Stimulated activated naive CD8-positive, alpha-beta T cell treated with anti-CD3 and anti-CD28 coated beads, Interleukin-15, Interleukin-2, amounts not matched to agents 100 ng/mL and 50 ng/mL, for 24 hours (primary cell): ENCODE data around the gene SYTL3.
"Not testable (repeated sequence)": the region's sequence is repeated elsewhere in the genome, so short reads cannot be mapped to it uniquely, and the experiment has no call there.

Source experiments
- H3K27ac Mint-ChIP-seq: one replicate; pipeline ENCODE4 v1.8.0; 2021; ENCODE audit warnings: mild to moderate bottlenecking, mixed read lengths
- H3K27me3 Mint-ChIP-seq: one replicate; pipeline ENCODE4 v1.8.0; 2021; ENCODE audit warnings: mixed read lengths
- H3K36me3 Mint-ChIP-seq: one replicate; pipeline ENCODE4 v1.8.0; 2021; ENCODE audit warnings: low read depth, mixed read lengths
- H3K4me1 Mint-ChIP-seq: one replicate; pipeline ENCODE4 v1.8.0; 2021; ENCODE audit warnings: low read depth, mixed read lengths
- H3K4me3 Mint-ChIP-seq: one replicate; pipeline ENCODE4 v1.8.0; 2021; ENCODE audit warnings: mild to moderate bottlenecking, mixed read lengths
- H3K9me3 Mint-ChIP-seq: one replicate; pipeline ENCODE4 v1.8.0; 2021; ENCODE audit warnings: mixed read lengths

SYTL3 gene

DNA sequence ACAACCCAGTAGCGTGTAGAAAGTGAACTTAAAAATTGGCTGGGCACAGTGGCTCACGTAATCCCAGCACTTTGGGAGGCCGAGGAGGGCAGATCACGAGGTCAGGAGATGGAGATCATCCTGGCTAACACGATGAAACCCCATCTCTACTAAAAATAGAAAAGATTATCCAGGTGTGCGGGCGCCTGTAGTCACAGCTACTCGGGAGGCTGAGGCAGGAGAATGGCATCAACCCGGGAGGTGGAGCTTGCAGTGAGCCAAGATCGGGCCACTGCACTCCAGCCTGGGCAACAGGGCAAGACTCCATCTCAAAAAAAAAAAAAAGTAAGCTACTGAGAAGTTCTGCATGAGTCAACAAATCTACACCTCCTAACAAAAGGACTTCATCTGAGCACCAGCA is 142.7 kb downstream of the SYTL3 start:
- H3K27me3 Mint-ChIP-seq, H3K9me3 Mint-ChIP-seq, H3K4me3 Mint-ChIP-seq: not testable (repeated sequence)
- H3K27ac Mint-ChIP-seq: peak overlapping the region; percentile 43
- peaks cover 75% of the 10 kb centered on the region for H3K36me3 Mint-ChIP-seq
- peaks cover 85% of the 10 kb centered on the region for H3K4me1 Mint-ChIP-seq

DNA sequence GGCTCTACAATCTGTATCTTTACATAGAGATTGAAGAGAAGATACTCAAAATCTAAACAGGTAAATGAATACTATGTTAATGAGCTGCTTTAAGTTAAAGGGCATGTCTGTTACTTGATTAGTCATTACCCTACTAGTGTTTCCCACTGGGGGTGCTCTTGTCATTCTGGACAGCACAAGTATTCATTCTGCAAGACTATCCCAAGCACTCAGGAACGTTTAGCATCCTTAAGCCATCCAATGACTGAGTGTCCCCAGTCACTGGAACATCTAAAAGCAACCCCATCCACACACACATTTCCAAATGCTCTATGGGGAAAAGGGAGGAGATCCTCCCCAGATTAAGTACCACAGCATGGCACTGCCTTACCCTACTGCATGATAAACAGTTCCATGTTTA is 143.6 kb downstream of the SYTL3 start:
- H3K4me1 Mint-ChIP-seq: peaks cover 94% of the 10 kb centered on the region
- H3K27ac Mint-ChIP-seq: peak overlapping the region; percentile 77
- H3K4me3 Mint-ChIP-seq: no peak overlapping the region
- no peaks in the 10 kb centered on the region for H3K27me3 Mint-ChIP-seq
- peaks cover 68% of the 10 kb centered on the region for H3K36me3 Mint-ChIP-seq
- H3K9me3 Mint-ChIP-seq: no peaks in the 10 kb centered on the region

DNA sequence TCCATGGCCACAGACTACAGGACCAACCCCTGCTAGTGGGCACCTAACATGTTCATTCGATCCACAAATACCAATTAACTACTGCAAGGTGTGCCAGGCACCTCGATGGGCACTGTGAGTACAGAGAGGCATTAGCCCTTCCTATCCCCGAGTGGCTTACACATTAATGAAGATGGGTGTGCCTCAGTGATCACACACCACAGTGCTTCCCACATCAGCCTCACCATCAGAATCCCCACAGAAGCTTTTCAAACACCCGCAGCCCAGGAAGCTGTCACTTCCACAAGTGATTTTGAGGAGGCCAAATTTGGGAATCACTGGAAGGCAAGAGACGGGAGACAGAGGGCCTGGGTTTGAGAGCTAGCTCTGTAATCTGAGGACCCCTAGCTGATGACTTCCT is 145.7 kb downstream of the SYTL3 start:
- Mint-ChIP-seq H3K9me3 (no peaks in the 10 kb centered on the region), H3K4me1 (peaks cover 95% of the 10 kb centered on the region), H3K27ac (peak overlapping the region; percentile 83), H3K36me3 (peaks cover 64% of the 10 kb centered on the region), H3K27me3 (no peaks in the 10 kb centered on the region), H3K4me3 (no peak overlapping the region)

DNA sequence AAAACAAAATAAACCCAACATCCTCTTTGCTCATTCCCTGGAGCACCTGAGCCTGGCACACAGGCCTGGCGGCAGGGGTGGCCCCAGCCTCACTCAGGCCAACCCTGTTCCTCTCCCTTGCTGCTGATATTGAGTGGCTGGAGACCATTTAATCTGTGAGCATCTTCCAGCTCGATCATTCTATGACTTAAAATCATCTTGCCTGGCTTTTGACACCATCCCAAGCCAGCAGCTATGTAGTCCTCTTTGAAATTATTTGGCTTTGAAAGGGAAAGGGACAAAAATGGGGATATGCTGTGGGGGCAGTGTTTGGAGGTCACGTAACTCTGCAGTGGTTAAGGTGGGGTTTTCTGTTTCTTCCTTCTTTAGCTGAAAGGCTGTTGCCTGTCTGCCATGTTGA is 146.5 kb downstream of the SYTL3 start:
- peaks cover 95% of the 10 kb centered on the region for H3K4me1 Mint-ChIP-seq
- H3K36me3 Mint-ChIP-seq: peaks cover 58% of the 10 kb centered on the region
- H3K27me3 Mint-ChIP-seq: no peaks in the 10 kb centered on the region
- peak overlapping the region; percentile 66 for H3K27ac Mint-ChIP-seq
- H3K4me3 Mint-ChIP-seq: peak overlapping the region; percentile 36
- H3K9me3 Mint-ChIP-seq: no peaks in the 10 kb centered on the region

DNA sequence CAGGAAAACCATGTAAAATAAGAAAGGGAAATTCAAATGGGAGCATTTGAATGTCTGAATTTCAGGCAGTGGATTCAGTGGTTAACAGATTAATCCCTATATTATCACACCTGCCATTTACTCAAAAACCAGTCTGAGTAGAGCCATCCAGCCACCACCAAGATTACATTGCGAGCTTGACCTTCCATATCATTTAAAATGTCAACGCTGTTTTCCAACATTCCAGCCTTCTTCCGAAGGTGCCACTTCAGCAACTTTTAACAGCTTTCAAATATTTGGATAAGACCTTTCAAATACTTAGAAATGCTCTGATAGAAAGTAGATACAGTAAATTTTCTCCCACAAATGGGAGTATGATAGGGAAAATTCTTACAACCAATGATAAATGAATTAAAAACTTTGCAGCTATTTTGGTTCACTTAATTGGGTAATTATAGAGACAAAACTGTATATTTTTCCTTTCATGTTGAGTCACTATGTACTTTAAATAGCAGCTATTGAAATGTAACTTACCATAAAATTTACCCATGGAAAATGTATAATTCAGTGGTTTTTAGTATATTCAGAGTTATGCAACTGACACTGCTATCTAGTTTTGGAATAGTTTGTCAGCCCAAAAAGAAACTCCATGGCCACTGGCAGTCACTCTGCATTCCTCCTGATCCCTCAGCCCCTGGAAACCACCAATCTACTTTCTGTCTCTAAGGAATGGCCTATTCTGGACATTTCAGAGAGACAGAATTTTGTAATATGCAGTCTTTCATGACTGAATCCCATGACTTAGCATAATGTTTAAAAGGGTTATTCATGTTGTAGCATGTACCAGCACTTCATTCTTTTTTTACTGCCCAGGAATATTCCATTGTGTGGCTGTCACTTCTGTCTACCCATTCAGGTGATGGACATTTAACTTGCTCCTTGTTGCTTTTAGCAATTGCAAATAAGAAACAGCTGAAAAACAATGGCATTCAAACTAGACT is 147.8 kb downstream of the SYTL3 start:
- Mint-ChIP-seq H3K4me1 (peaks cover 95% of the 10 kb centered on the region), H3K27ac (peak overlapping the region; percentile 91), H3K9me3 (no peaks in the 10 kb centered on the region), H3K4me3 (peak overlapping the region; percentile 66), H3K36me3 (peaks cover 68% of the 10 kb centered on the region), H3K27me3 (no peaks in the 10 kb centered on the region)

DNA sequence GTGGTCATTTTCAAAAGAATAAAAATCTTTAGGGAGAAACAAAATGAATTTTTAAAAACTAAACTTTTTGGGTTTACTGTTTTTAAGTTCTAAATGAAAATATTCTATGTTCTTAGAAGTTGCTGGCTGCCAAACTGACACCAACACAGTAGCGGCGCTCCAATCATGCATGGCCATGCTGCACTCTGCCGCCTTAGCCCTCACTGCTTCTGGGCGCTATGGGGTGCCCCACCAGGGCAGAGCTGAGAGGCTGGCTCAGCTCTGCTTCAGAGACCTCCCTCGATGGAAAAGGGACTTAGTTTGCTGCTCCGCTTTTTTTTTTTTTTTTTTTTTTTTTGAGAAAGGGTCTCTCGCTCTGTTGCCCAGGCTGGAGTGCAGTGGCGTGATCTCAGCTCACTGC is 148.5 kb downstream of the SYTL3 start:
- H3K9me3 Mint-ChIP-seq: no peaks in the 10 kb centered on the region
- no peaks in the 10 kb centered on the region for H3K27me3 Mint-ChIP-seq
- H3K4me3 Mint-ChIP-seq: peak overlapping the region; percentile 66
- H3K27ac Mint-ChIP-seq: peak overlapping the region; percentile 91
- peaks cover 97% of the 10 kb centered on the region for H3K4me1 Mint-ChIP-seq
- peaks cover 69% of the 10 kb centered on the region for H3K36me3 Mint-ChIP-seq

DNA sequence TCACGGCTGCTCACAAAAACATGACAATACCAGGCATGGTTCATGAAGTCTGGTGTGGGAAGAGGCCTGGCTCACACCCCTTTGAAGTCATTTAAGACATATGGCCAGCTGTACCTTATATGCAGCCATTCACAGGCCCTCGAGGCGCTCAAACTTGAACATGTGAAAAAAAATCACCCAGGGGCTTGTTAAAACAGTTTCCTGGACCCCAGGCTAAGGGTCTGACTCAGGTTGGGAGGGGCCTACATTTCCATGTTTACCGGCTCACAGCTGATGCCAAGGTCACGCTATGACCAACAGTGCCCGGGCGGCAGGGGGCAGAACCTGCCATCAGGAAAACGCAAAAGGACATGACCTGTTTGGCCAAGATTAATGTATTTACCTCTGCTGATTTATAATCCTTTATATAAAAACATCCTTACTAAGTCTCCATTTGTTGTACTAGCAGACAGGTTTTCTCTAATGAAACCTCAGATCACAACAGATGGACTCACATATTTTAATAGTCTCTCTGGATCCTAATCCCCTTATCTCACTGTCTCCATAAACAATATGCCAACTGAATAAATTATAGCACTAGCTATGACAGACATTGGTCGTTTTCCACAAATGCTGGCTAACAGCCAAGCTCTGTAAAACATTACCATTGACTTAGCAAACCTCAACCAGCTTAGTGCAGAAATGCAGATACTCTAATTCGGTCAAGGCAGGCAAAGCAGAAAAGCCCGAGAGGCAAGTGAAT is 149.4 kb downstream of the SYTL3 start:
- peak overlapping the region; percentile 78 for H3K27ac Mint-ChIP-seq
- H3K27me3 Mint-ChIP-seq: no peaks in the 10 kb centered on the region
- no peaks in the 10 kb centered on the region for H3K9me3 Mint-ChIP-seq
- H3K4me1 Mint-ChIP-seq: peaks cover 97% of the 10 kb centered on the region
- peaks cover 69% of the 10 kb centered on the region for H3K36me3 Mint-ChIP-seq
- H3K4me3 Mint-ChIP-seq: peak overlapping the region; percentile 24

DNA sequence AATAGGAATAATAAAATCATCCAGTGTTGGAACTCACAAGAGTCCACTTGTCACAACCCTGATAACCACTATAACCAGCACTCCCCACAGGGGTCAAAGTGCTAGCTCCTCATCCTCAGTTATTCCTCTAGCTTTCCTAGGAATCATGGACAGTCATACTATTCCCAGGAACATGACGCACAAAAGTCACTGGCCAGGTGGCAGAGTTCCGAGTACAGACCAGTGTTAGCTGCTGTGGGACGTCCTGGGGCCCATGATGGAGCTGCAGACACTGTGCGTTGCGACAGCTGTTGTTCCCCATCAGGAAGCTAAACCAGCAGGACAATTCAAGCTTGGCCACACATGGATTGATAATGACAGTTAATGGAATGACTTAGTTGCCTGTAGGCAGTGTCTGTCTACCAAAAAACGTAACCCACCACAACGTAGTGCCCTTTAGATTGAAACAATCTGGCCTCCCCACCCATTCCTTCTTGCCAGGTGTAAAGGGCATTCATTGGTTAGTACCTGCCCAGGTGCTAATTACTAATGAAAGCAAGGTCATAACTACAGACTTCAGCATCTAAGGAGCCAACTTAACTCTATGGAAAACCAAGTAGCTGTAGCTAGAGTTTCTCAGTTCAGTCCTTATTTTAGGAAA is 151.9 kb downstream of the SYTL3 start:
- H3K27ac Mint-ChIP-seq: peak overlapping the region; percentile 75
- H3K4me1 Mint-ChIP-seq: peaks cover 99% of the 10 kb centered on the region
- no peaks in the 10 kb centered on the region for H3K9me3 Mint-ChIP-seq
- no peaks in the 10 kb centered on the region for H3K27me3 Mint-ChIP-seq
- no peak overlapping the region for H3K4me3 Mint-ChIP-seq
- peaks cover 70% of the 10 kb centered on the region for H3K36me3 Mint-ChIP-seq

DNA sequence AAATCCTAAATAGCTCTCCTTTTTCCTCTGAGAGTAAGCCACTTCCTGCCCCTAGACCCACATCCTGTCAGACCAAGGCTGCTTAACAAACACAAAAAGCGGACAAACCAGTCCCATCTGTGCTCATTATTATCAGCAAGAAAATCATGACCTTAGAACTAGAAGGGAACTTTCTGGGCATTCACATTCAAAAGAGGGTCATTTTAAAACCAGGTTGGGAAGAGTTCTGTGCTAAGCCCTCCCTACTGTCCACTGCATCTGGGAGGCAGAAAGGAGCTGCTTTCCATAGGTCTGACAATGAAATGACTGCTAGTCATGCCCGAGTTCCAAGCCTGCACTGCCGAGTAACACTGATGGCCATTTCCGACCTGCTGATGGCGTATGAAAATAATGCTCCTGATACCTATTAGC is 153.9 kb downstream of the SYTL3 start:
- peaks cover 80% of the 10 kb centered on the region for H3K36me3 Mint-ChIP-seq
- H3K27ac Mint-ChIP-seq: peak overlapping the region; percentile 77
- H3K4me1 Mint-ChIP-seq: peaks cover 99% of the 10 kb centered on the region
- no peaks in the 10 kb centered on the region for H3K27me3 Mint-ChIP-seq
- peak overlapping the region; percentile 63 for H3K4me3 Mint-ChIP-seq
- no peaks in the 10 kb centered on the region for H3K9me3 Mint-ChIP-seq

DNA sequence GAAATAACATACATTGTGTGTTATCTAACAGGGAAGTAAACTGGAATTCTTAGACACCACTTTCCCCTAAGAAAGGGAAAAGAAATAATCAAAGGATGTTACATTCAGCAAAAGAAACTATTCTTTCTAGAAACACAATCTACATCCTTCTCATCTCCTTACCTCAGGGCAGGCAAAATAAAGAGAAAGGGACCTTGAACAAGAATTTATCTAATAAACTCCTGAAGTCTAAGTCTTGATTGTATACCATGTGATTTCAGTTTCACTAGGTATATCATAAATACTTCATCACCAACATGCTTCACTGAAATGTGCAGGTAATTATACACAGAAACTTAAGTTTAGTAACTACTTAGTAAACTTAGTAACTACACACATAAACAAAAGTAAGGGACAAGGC is 154.4 kb downstream of the SYTL3 start:
- H3K27me3 Mint-ChIP-seq: no peaks in the 10 kb centered on the region
- peaks cover 99% of the 10 kb centered on the region for H3K4me1 Mint-ChIP-seq
- peaks cover 80% of the 10 kb centered on the region for H3K36me3 Mint-ChIP-seq
- H3K9me3 Mint-ChIP-seq: no peaks in the 10 kb centered on the region
- peak overlapping the region; percentile 77 for H3K27ac Mint-ChIP-seq
- peak overlapping the region; percentile 63 for H3K4me3 Mint-ChIP-seq

DNA sequence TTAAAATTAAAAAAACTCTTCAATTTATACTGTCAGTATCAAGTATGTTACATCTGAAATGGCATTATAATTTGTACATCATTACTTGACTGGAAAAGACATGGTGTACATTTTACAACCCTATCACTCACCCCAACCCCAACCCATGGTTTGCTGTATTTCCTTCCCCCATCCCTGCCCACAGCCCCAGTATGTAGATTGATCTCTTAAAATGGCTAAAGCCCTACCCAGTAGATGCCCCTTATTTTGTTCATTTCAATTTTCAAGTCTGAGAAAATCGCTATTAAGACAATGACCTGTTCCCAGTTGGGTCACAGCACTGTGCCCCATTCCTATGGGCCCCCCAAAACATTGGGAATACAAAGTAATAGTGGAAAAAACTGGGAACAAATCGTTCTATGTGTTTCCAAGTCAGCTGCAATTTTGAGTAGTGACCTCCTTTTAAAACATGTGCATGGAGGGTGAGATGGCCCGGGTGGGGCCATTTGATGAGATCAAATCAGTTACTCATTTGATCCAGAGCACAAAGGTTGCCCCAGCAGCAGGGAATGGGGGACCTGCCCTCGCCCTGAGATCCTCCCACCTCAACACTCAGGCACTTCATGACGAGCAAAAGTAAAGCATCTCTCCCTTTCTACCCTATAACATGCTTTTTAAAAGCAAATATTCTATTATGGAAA is 156.0 kb downstream of the SYTL3 start:
- H3K27ac Mint-ChIP-seq: peak overlapping the region; percentile 79
- peak overlapping the region; percentile 47 for H3K4me3 Mint-ChIP-seq
- peaks cover 85% of the 10 kb centered on the region for H3K36me3 Mint-ChIP-seq
- H3K9me3 Mint-ChIP-seq: no peaks in the 10 kb centered on the region
- no peaks in the 10 kb centered on the region for H3K27me3 Mint-ChIP-seq
- H3K4me1 Mint-ChIP-seq: peaks cover 99% of the 10 kb centered on the region

DNA sequence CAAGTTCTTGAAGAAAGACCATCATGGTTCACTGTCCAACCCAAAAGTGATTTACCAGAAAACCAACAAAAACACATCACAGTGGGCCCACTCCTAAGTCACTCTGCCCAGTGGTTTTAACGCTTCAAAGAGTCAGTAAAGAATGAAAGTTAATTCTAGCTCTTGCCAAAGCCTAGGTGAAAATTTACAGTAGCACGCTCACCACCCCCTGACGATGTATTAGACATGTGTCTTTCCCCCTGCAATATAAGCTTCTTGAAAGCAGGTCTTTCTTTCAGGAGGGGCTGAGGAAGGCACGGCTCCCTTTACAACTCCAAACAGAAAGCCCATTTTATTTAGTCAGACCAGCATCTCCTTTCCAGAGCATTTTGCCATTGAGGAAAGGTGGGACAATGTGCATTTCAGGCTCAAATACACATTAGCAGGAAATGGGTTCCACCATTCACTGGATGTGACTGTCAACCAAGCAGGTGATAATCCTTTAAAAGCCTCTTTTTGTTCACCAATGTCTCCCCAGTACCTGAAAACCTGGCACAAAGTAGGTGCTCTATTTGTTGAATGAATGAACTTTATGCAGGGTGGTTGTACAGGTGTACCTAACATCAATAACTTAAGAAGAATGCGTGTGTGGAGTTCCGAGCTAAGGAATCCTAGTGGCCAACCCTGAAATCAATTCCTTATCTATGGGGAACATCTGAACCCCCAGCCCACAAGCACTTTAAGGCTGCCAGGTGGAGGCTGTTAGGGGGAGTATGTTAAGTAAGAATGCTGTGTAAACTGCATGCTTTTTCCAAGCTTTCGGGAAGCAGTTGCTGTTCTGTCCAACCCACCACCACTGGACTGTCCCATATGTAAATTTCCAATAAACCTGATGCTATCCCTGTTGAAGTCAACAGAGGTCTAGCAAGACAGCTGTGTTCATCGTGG is 157.9 kb downstream of the SYTL3 start:
- no peaks in the 10 kb centered on the region for H3K9me3 Mint-ChIP-seq
- peak overlapping the region; percentile 2 for H3K27ac Mint-ChIP-seq
- peak overlapping the region; percentile 29 for H3K4me3 Mint-ChIP-seq
- H3K36me3 Mint-ChIP-seq: peaks cover 89% of the 10 kb centered on the region
- H3K27me3 Mint-ChIP-seq: no peaks in the 10 kb centered on the region
- H3K4me1 Mint-ChIP-seq: peaks cover 99% of the 10 kb centered on the region

DNA sequence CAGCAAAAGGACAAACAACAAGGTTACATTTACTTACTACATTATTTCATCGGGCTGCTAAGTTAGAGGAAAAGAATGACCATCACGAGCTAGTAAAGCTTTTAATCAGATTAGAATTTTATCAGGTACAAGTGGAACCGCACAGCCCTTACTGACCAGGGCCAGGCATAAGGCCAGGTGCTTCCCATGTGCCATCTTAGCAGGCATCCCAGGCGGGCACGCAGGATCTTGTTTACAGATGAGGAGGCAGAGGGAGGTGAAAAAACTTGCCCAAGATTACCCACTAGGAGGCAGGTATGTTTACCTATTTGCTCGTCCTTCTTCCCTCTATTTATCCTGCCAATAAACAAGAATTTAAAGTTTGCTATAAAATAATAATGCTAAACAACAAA is 158.6 kb downstream of the SYTL3 start:
- H3K27ac Mint-ChIP-seq: no peak overlapping the region
- no peaks in the 10 kb centered on the region for H3K9me3 Mint-ChIP-seq
- peaks cover 92% of the 10 kb centered on the region for H3K36me3 Mint-ChIP-seq
- no peak overlapping the region for H3K4me3 Mint-ChIP-seq
- peaks cover 100% of the 10 kb centered on the region for H3K4me1 Mint-ChIP-seq
- H3K27me3 Mint-ChIP-seq: no peaks in the 10 kb centered on the region
